BLaER1 treated with 17β-estradiol and CSF1 and Interleukin-3, amounts not matched to agents 10 nM and 100 nM (cell line): ENCODE results near the gene ROPN1B.
"Not testable (repeated sequence)": the region's sequence is repeated elsewhere in the genome, so short reads cannot be mapped to it uniquely, and the experiment has no call there.

Experiments
- H3K27ac ChIP-seq, 11 experiments: shearing (Covaris generic); formaldehyde crosslinking; 2 replicates each; pipeline ENCODE4 v1.8.1; 2022
- H3K27me3 ChIP-seq, 11 experiments: shearing (Covaris generic); formaldehyde crosslinking; 2 replicates each; pipeline ENCODE4 v1.8.1; 2022
- H3K36me3 ChIP-seq, 11 experiments: shearing (Covaris generic); formaldehyde crosslinking; 2 replicates each; pipeline ENCODE4 v1.8.1; 2022
- H3K4me1 ChIP-seq, 10 experiments: shearing (Covaris generic); formaldehyde crosslinking; 2 replicates each; pipeline ENCODE4 v1.8.1; 2022
- H3K4me2 ChIP-seq, 11 experiments: shearing (Covaris generic); formaldehyde crosslinking; 2 replicates each; pipeline ENCODE4 v1.8.1; 2022
- H3K4me3 ChIP-seq, 10 experiments: shearing (Covaris generic); formaldehyde crosslinking; 2 replicates each; pipeline ENCODE4 v1.8.1; 2022
- H3K9ac ChIP-seq, 11 experiments: shearing (Covaris generic); formaldehyde crosslinking; 2 replicates each; pipeline ENCODE4 v1.8.1; 2022
- H3K9me3 ChIP-seq, 11 experiments: shearing (Covaris generic); formaldehyde crosslinking; replicated peaks in 1 of 11; 2 replicates each; pipeline ENCODE4 v1.8.1; 2022
- H4K20me1 ChIP-seq, 11 experiments: shearing (Covaris generic); formaldehyde crosslinking; 2 replicates each; pipeline ENCODE4 v1.8.1; 2022

ROPN1B gene

DNA sequence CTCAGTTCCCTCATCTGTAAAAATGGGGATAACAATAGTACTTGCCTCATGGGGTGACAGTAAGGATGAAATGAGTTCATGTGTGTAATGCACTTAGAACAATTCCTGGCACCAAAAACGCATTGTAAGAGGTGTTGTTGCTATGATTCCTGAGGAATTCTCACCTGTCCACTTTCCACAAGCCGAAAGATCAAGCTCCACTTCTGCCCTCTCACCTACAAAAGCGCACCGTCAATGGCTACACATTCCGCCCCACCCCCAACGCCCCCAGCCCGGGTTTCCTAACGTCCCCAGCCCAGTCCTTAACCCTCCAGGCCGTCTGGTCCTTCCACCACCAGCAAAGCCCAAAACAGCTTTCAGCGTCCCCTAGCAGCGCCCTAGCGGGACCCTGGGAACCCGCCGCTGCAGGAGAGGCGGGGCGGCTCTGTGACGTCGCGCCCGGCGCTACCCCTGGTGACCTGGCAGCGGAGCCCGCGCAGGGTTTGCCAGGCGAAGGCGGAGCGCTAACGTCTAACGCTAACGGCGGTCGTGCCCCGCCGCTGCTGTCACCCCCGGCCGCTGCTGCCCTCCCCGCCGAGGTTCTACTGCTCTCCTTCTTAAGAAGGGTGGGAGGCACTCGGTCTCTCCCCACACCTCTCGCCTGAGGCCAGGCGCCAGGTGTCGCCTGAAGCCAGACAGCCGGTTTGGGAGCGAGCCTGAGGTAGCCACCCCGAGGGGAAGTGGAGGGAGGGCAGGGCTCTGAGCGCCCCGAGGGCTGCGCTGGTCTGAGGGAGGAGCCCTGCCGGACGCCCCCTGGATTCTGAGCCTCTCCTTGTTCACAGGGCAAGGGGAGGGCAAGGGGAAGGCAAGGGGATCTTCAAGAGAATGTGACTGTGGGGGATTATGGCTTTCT is at the start of gene ROPN1B:
Gene ROPN1B (plus strand): TSS at position 478 of the 892 bp plus-strand sequence. CDS start 2,877 bp downstream, outside the sequence.
- not testable (repeated sequence) for H3K27ac ChIP-seq, H3K36me3 ChIP-seq, H3K4me3 ChIP-seq, H3K9me3 ChIP-seq, H3K9ac ChIP-seq, H4K20me1 ChIP-seq, H3K4me2 ChIP-seq, H3K4me1 ChIP-seq
- H3K27me3 ChIP-seq: peaks cover 5 to 17% (median 8%) of the 10 kb centered on the region in 11 experiments; a peak in 17 of 22 replicates

DNA sequence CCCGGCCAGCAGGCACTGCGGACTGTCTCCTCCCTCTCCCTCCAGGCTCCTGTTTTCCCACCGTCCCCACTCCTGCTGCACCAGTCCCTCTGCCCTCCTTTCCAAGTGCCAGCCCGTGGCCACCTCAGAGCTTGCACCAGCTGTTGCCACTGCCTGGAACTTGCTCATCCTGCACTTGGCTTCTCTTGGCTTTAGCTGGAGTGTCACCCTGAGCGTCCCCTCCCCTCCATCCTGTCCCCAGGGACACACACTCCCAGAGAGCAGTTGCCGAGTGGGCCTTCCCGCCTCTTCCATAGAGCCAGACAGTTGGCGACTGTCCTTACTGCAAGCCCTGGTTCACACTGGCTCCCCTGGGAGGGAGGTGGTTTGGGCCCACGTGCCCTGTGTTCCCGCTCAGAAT is 48.8 kb upstream of the ROPN1B start:
- not testable (repeated sequence) for H3K36me3 ChIP-seq, H3K27me3 ChIP-seq, H3K9me3 ChIP-seq, H4K20me1 ChIP-seq, H3K4me3 ChIP-seq
- peaks cover 5 to 47% (median 37%) of the 10 kb centered on the region in 10 experiments for H3K4me1 ChIP-seq
- peak overlapping the region in 1 of 11 experiments; percentile 25; a peak in 1 of 22 replicates for H3K27ac ChIP-seq
- H3K4me2 ChIP-seq: peak overlapping the region in 9 of 11 experiments; percentile 26 to 76 (median 65); a peak in 18 of 22 replicates
- 0 out of 22 replicates have a peak overlapping the region, but pooled peaks of 1 of the 11 experiments have one; percentile 19 for H3K9ac ChIP-seq

DNA sequence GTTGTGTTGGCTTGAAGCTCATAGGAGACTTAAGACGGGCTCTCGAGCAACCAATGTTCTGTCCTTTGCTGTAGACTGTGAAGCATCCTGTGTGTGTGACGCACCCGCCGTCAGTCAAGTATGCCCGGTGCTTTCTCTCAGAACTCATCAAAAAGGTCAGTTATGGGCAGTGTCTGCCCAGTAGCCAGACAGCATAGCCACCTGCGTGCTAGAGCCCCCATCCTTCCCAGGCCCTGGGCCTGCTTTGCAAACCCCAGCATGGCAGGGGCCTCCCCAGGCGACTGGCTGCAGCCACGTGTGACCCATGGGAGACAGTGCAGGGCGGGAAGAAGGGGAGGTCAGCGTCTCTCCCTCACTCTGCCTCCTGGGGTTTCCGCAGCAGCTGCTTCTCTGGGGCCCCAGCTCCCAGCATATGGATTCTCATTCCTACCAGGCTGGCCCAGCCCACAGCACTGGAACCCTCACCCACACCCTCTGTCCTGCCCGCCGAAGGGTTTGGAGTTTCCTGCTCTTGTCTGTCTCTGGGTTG is 48.2 kb upstream of the ROPN1B start:
- H3K9me3 ChIP-seq, H4K20me1 ChIP-seq, H3K36me3 ChIP-seq, H3K27me3 ChIP-seq, H3K4me3 ChIP-seq: not testable (repeated sequence)
- Histone ChIP-seq H3K27ac (peak overlapping the region in 1 of 11 experiments; percentile 25; a peak in 1 of 22 replicates), H3K4me2 (peak overlapping the region in 9 of 11 experiments; percentile 26 to 76 (median 65); a peak in 18 of 22 replicates), H3K9ac (peak overlapping the region in 3 of 11 experiments; percentile 9 to 19 (median 18); a peak in 1 of 22 replicates), H3K4me1 (peaks cover 5 to 46% (median 36%) of the 10 kb centered on the region in 10 experiments)

DNA sequence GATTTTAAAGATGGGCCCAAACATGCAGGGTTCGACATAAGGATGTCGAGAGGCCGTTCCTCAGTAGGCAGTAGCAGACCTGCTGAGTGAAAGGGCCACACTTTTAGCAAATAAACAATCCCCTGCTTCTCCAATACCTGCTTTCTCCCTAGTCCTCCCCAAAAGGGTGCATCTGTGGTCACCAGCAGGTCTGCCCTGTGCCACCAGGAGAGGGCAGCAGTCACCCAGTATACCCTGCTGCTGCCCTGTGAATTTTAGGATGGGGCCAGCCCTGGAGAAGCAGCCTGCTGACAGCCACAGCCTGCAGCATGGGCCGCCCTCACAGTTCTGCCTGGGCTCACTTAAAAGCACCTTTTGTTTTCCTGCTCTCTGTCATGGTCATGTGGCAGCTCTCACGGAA is 47.3 kb upstream of the ROPN1B start:
- H3K36me3 ChIP-seq, H3K9me3 ChIP-seq, H3K9ac ChIP-seq, H3K27me3 ChIP-seq, H3K27ac ChIP-seq, H4K20me1 ChIP-seq, H3K4me3 ChIP-seq: not testable (repeated sequence)
- peak overlapping the region in 2 of 11 experiments; percentile 72 to 76; a peak in 4 of 22 replicates for H3K4me2 ChIP-seq
- H3K4me1 ChIP-seq: peaks cover 5 to 46% (median 36%) of the 10 kb centered on the region in 10 experiments

DNA sequence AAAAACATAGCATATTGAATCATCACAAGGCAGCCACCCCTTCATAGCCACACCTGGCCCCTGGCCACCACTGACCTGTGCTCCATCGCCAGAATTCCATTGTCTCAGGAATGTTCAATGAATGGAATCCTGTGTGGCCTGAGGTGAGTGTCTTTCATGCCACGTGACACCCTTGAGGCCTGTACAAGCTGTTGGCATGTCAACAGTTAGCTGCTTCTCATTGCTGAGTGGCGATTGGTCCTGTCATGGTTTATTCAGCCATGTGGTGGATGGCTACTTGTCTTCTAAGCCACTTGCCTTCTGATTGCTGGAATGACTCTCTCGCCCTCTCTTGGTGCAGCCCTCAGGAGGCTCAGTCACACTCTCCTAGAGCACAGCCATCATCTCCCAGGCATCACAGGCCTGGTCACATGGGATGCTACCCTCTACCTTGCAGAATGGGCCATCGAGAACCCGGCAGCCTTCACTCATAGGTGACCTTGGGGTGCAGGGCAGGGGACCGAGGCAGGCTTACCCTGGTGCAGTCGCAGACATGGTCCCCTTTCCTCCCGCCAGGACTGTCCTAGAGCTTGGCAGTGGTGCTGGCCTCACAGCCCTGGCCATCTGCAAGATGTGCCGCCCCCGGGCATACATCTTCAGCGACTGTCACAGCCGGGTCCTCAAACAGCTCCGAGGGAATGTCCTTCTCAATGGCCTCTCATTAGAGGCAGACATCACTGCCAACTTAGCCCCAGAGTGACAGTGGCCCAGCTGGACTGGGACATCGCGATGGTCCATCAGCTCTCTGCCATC is 45.5 kb upstream of the ROPN1B start:
- H3K36me3 ChIP-seq, H3K4me3 ChIP-seq, H3K27me3 ChIP-seq, H3K9ac ChIP-seq, H3K27ac ChIP-seq, H4K20me1 ChIP-seq, H3K4me2 ChIP-seq, H3K9me3 ChIP-seq: not testable (repeated sequence)
- H3K4me1 ChIP-seq: peaks cover 0 to 32% (median 24%) of the 10 kb centered on the region in 10 experiments; a peak in 16 of 20 replicates

DNA sequence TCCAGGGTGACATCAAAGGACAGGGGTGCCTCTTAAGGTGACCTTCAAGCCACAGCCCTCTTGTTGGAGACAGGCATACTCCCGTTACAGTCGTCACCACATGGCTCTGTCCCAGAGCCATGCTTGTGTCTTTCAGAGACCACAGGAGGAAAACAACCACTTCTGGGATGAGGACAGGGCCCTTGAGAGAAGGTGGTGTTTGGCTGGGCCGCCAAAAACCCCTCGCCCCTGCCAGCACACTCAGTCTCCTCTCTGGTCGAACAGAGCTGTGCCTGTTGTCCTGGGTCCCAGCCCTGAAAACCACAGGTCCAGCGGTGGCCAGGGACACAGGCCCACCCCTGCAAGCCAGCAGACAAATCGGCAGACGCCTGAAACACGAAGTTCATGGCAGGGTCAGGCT is 44.7 kb upstream of the ROPN1B start:
- not testable (repeated sequence) for H4K20me1 ChIP-seq, H3K27ac ChIP-seq, H3K36me3 ChIP-seq, H3K9ac ChIP-seq, H3K4me3 ChIP-seq, H3K9me3 ChIP-seq, H3K27me3 ChIP-seq, H3K4me2 ChIP-seq
- H3K4me1 ChIP-seq: peaks cover 0 to 25% (median 21%) of the 10 kb centered on the region in 10 experiments; a peak in 16 of 20 replicates

DNA sequence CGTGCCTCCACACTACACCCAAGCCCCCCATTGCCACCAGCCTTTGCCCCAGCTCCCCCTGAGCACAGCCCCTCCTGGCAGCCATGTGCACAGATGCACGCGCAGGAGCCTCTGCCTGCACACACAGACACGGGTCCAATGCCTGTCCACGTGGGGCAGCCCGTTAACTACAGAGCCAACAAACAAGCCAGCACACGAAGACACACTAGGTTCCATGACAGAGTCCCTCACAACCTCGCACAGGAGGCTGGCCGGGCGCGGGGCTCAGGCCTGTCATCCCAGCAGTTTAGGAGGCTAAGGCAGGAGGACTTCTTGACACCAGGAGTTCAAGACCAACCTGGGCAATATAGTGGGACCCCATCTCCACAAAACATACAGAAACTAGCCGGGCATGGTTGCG is 43.3 kb upstream of the ROPN1B start:
- H3K9me3 ChIP-seq, H4K20me1 ChIP-seq, H3K36me3 ChIP-seq, H3K4me2 ChIP-seq, H3K27ac ChIP-seq, H3K27me3 ChIP-seq, H3K9ac ChIP-seq, H3K4me3 ChIP-seq: not testable (repeated sequence)
- H3K4me1 ChIP-seq: peaks cover 0 to 11% (median 8%) of the 10 kb centered on the region in 10 experiments; a peak in 16 of 20 replicates

DNA sequence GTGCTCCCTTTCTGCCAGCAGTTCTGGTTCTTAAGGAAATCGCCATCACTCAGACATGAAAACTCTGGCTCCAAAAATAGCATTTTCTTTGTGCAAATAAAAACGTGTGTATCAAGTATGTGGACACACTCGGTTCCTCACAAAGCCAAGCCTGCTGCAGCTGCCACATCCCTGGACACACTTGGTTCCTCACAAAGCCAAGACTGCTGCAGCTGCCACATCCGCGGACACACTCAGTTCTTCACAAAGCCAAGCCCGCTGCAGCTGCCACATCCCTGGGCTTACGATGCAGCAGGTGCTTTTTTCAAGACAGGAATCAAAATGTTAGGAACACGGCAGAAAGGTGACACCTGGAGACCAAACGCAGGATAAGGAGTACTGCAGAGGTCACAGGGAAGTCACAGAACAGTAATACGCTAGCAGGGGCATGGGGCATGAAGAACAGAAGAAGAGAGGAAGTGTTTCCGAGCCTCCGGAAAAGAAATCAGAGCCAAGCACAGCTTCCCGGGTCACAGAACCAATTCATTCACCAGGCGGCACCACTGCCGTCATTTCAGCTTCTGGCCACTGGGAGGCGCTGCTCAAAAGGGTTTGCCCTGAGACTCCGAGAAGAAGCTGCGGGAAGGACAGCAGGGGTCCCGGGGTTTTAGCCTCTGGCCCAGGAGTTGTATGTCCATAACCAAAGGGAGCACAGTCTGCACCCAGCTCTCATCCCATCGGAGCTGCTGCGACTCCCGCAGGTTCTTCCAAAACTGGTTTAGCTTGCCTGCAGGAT is 40.0 kb upstream of the ROPN1B start:
- H3K4me3 ChIP-seq, H3K27ac ChIP-seq, H3K9ac ChIP-seq, H3K4me1 ChIP-seq, H3K4me2 ChIP-seq, H3K9me3 ChIP-seq, H4K20me1 ChIP-seq, H3K36me3 ChIP-seq, H3K27me3 ChIP-seq: not testable (repeated sequence)

DNA sequence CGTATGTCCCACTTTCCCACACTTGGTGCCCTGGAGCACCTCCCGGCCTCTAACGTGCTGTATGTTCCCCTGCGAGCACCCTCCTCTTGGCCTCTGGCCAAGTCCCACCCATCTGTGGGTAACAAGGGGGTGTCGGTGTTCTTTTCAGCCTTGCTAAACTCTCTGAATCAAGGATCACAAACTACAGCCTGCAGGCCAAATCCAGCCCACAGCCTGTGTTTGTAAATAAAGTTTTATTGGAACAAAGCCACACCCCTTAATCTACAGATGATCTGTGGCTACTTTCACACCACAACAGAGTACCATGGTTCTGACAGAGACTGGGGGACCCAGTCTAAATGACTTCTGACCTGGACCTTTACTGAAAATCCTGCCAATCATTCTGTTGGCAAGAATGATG is 39.2 kb upstream of the ROPN1B start:
- not testable (repeated sequence) for H3K27me3 ChIP-seq, H3K4me1 ChIP-seq, H4K20me1 ChIP-seq, H3K9ac ChIP-seq, H3K4me3 ChIP-seq, H3K9me3 ChIP-seq, H3K27ac ChIP-seq, H3K36me3 ChIP-seq, H3K4me2 ChIP-seq

DNA sequence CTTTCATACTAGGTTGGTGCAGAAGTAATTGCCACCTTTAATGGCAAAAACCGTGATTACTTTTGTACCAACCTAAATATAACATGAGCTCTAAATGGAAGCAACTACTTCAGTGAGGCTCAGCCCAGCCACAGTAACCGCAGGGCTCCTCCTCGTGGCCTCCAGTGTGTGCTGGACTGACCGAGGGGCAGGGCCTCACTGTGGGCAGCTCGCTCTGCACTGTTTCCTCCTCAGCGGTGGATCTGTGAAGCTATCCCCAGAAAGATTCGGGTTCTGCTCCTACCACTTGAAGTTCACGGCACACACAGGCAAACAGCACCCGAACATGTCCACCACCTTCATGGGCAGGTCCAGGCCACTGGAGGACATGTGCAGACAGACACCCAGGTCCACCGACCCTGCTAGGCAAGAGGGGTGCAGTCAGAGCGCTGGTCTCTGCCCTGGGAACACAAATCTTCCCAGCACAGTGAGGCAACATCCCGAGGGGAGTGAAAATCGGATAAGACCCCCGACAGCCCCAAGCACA is 37.6 kb upstream of the ROPN1B start:
- not testable (repeated sequence) for H3K27me3 ChIP-seq, H3K4me3 ChIP-seq, H3K4me1 ChIP-seq, H3K9ac ChIP-seq, H3K36me3 ChIP-seq, H3K4me2 ChIP-seq, H3K9me3 ChIP-seq, H4K20me1 ChIP-seq, H3K27ac ChIP-seq

DNA sequence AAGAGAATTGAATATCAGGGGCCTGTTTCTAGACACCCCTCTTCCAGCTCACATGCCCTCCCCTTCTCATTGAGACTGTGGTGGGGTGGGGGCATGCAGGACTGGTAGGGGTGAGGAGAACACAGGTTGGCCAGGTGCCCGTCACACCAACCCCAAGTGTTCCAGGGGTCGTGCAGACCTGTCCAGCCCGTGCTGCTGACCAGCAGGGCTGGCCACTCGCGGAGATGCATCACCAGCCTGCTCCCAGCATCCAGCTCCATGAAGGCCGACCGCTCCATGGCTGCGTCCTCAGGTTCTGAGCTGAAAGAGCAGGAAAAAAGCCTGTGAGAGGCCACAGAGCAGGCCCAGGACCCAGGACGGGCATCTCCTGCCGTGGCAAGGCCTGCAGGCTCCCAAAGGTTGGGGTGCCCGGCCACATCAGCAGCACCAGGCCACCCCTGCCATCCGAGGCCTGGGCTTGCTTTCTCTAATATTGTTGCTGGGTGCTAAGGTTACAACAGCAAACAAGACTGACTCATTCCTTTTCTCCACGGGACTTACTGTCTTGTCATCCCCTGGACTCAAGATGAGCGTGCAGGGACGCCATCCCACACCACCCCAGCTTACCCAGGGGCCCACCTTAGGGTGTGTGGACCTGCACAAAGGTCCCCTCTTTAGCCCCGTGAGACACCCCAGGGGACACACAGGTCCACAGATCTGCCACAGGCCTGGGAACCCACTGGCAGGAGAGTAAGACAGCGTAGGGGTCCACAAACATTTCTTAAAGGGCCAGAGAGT is 35.4 kb upstream of the ROPN1B start:
- not testable (repeated sequence) for H3K4me1 ChIP-seq, H3K36me3 ChIP-seq, H3K27ac ChIP-seq, H3K4me2 ChIP-seq, H3K9ac ChIP-seq, H4K20me1 ChIP-seq, H3K4me3 ChIP-seq, H3K27me3 ChIP-seq, H3K9me3 ChIP-seq

DNA sequence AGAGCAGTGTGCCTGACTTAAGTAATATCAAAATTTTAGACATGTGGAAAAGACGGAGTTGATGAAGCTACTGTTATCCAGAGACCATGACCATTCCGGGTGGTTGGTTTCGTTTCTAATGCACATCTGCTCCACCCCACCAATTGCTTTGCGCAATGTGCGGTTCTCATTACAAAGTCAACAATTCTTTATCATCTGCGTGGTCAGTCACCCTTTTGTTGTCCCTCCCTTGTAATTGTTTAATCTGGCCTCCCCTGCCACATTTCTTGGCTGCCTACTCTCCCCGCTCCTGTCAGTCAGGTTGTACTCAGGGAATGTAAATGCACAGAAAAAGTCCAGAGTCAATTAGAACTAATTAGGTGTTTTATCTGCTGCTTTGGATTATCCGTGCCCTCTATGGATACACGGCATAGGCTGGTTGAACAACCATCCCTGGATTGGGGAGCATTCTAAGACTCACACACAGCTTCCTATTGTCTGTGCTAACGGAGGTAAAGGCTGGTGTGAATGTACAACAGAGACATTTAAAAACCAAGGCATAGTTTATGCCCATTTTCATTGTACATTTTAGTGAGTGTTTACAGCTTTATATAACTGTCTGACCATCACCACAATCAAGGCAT is 33.6 kb upstream of the ROPN1B start:
- not testable (repeated sequence) for H3K9ac ChIP-seq, H3K9me3 ChIP-seq, H3K4me1 ChIP-seq, H3K27me3 ChIP-seq, H3K4me3 ChIP-seq, H3K27ac ChIP-seq, H4K20me1 ChIP-seq, H3K36me3 ChIP-seq
- H3K4me2 ChIP-seq: peak overlapping the region in 3 of 11 experiments; percentile 9 to 30 (median 15); a peak in 3 of 22 replicates
